ENCODE data around the gene PPARA.

The PPARA gene

DNA sequence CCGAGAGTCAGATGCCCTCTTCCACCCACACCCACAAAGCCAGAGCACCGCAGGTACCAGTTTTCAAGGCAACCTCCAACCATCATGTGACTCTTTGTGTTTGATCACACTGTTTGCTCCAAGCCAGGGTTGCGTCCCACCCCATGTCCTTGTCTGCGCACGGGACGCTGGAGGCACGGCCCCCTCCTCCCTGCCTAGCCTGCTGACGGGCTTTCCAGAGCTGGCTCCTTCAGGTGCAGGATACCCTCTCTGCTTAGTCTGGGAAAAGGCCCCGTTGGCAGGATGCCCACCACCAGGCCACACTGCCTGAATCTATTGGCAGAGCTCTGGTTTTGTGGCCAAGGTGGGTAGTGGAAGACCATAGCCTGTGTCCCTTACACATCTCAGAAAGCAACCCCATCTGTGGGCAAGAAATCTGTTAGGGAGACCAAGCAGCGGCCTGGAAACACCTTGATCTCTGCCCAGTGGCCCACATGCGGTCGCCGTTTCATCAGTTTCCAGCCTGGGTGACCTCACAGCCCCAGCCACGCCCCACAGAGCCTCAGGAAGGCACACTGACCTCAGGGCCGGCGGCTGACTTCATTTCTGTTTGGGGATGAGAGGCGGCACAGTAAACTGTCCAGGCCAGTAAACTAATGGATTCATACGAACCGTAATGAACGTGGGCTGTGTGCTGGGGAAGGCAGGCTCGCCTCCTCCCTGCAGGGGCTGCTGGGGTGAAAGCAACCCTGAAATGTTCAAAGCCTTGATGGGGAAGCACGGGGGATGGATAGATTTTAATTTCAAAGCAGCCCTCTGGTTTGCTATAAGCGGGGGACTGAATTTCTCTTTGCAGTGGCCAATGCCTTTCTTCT is 73.9 kb downstream of the PPARA start:
- no peak for DNase-seq

DNA sequence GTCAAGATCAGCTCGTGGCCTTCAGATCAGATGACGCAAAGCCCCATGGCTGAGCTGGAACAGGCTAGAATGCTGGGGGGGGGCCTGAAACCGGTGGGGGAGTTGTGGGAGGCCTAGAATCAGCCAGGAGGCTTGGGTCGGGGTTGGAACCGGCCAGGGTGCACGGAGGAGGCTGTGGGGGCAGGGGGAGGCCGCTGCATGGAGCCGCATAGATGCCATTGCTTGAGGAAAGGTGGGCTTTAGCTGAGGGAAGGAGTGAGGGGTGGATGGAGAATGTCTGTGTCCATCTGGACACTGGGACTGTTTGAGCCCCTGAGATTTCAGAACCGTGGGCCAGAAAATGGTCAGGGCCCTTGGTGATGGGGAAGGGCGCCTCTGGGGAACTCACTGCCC is 74.6 kb downstream of the PPARA start:
- no peak for DNase-seq

GRCh38 chr22:46225631-46226030 is 75.3 kb downstream of the PPARA start:
- DNase-seq = no peak

DNA sequence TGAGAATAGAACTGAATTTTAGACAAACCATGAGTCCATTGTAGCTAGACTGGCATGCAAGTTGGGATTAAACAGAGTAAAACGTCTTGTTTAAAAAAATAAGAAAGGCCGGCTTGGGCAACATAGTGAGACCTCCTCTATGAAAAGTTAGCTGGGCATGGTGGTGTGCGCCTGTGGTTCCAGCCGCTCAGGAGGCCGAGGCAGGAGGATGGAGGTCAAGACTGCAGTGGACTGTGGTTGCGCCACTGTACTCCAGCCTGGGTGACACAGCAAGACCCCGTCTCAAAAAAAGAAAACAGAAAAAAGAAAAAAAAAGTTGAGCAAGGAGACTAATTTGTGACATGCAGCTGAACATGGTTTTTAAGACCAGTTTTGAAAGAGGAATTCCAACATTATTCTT is 76.3 kb downstream of the PPARA start:
- DNase-seq = no peak

GRCh38 chr22:46229701-46230100 is 79.4 kb downstream of the PPARA start:
- peak; percentile 43 for DNase-seq

DNA sequence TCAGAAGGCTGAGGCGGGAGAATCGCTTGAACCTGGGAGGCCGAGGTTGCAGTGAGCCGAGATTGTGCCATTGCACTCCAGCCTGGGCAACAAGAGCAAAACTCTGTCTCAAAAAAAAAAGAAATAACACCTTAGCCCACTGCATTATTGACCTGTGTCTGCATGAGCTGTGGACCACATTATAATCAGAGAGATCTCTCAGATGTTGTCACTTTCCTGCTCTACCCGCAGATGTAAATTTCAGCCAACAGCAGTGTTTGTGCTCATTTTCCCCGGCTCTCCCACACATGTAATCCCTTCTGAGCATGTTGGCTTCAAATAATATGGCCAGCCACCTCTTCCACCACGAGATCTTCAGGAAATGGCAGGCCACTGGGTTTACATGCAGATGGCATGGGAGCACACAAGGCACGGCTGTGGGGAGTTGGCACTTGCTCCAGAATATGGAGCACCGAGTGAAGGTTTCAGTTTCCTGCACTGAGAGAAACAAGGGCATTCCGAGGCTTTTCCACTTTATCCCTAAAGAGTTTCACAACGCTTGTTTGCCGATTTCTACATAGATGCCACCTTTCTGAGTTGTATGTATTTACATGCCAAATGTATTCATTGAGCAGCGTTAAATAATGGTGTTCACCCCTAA is 80.1 kb downstream of the PPARA start:
- DNase-seq = peak; percentile 43

GRCh38 chr22:46233231-46233630 is 82.9 kb downstream of the PPARA start:
- DNase-seq = peak; percentile 79

GRCh38 chr22:46234969-46235368 is 84.6 kb downstream of the PPARA start:
- DNase-seq = peak; percentile 90

DNA sequence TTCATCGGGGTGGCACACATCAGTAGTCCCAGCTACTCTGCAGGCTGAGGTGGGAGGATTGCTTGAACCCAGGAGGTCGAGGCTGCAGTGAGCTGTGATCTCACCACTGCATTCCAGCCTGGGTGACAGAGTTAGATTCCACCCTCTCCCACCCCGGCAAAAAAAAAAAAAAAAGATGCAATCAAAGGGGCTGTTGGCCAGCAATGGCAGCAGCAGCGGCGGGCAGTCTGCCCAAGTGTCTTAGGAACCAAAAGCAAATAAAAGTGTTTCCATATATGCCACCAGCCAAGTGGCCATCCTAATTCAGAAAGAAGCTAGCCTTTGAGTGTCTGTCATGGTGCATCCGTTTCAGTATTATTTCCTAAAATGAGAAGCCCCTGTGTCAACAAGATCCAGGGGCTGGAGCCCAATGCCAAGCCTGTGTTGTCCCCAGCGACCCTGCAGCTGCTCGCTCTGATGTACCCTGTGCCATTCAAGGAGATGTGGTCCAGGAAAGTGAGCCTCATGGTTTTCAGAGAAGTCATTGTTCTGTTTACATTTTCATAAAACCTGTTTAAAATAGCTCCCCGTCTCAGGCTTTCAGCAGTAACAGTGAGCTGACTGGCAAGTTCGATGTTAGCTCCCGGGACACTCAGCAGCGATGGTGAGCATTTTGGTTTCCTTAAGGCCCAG is 87.3 kb downstream of the PPARA start:
- DNase-seq = no peak

- no peak for DNase-seq
These were observed 88.2 kb downstream of the PPARA start for GRCh38 chr22:46238541-46238940.

GRCh38 chr22:46239261-46240048 is 89.1 kb downstream of the PPARA start:
- peak; percentile 86 for DNase-seq

DNA sequence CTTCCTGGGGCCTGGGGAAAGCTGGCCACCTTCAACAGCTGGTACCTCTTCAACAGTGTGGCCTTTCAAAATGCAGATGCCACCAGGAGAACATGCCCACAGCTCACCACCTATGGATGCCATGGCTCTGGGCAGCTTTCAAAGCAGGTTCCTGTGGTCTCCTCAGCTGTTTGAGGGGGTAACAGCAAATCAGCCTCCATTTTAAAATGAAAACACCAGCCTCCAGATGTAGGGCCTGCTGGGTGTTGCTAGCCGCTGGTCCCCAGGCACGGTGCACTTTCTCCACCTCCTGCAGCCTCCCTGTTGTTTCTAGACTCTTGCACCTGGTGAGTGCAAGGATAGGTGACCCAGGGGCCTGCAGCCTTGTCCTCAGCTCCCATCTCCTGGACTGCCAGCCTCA is 89.7 kb downstream of the PPARA start:
- DNase-seq = no peak

DNA sequence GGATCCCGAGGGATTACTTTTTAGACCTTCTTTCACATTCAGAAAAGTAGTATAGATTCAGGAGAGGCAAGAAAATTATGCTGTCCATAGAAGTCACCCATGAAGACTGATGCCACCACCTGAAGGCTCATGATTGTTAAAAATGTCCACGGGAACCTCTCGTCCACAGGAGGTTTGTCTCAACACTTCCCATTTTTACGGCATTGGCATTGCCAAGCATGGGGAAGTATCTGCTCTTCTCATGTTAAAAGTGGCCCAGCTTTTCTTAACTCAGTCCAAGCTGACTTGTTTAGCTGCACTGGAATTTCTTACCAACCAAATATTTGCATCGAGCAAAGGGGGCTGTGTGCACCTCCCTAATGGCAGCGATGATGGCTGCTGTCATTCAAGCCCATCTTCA is 90.2 kb downstream of the PPARA start:
- DNase-seq = peak; percentile 47

DNA sequence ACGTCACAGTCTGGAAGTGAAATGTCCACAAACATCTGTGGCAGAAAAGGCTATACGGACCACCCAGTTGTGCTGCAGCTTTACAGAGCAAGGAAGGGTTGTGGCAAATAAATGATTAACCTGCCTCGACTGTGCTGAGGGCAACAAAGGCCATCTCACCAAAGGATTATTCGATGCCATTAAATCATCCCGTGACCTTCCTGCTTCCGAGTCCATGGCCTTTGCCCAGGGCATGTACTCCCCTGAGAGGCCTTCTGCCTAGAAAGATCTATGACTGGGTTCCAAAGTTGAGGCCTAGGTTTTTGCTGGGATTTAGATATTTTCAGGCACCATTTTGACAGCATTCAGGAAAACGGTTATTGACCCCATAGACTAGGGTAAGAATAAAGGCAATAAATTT is 90.6 kb downstream of the PPARA start:
- DNase-seq = no peak

GRCh38 chr22:46241396-46242007 is 91.2 kb downstream of the PPARA start:
- DNase-seq = peak; percentile 95

- DNase-seq = no peak
These were observed 91.8 kb downstream of the PPARA start for GRCh38 chr22:46242076-46242475.

DNA sequence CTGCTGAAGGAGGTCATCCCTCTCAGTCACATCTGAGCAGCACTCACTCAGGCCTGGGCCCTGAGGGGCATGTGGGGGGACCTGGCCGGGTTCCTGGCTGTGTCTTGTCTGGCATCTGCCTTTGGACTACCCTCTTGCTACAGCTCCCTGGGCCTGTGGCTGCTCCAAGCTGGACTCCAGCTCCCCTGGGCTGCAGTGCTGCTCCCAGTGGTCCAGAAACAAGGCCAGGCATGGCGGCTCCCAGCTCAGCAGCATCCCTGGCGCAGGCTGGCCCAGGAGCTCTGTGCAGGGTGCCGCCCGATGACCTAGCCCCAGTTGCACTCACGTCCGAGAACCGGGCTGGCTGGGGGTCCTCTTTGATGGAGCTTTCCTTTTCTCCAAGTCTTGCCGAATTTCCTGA is 94.4 kb downstream of the PPARA start:
- no peak for DNase-seq

DNA sequence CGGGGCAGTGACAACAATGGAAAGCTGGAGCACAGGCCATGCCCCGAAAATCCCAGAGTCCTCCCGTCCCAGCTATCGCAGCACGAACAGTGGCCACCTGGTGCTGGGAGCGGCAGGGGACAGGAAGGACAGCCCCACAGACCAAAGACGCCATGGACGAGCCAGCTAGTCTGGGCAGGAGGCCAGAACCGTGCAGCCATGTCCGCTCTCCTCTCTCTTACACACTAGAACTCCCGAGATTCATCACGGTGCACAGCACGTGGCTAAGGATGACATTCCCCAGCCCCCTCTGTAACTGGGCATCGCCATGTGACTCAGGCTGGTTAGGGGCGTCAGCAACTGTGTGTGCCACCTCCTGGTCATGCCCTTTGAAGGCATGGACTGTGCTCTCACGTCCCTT is 95.2 kb downstream of the PPARA start:
- no peak for DNase-seq

DNA sequence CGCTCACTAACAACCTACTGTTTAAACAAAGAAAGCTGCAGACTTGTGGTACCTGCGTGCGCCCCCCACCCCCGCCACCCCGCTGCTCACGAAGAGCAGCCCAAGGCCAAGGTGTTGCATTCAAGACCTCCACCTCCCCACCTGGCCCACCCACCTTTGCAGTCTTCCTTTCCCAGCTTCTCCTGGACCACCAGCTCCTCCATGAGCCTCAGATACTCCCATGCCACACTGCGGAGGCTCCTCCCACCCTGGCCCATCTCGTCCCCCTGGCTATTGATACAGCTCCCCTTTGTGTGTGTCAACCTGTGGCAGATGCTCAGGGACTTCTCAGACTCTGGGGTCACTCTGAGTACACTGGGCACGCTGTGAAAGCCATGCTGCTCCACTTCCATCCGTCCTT is 95.9 kb downstream of the PPARA start:
- no peak for DNase-seq

DNA sequence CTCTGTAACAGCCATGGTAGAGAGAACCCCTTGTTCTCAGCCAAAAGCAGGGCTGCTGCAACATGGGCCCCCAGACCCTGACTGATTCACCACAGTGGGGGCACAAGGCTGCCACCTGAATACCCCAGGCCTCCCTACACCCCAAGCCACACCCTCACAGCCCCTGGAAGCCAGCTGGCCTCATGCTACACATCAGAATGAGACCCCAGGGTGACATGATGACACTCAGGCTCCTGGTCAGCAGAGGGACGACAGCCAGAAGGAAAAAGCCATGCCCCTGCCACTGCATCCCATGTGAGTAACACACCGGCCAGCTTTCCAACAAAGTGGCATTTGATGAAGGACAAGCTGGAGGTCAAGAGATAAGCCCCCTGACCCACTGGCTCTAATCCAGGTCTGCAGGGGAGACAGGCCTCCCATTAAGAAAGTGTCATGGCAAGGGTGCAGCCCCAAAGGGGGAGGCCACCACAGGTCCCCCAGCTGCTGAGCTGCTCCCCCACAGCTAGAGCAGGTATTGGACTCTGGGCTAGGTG is 97.2 kb downstream of the PPARA start:
- DNase-seq = no peak

- DNase-seq = peak; percentile 95
These were observed 99.9 kb downstream of the PPARA start, which contains the start of gene CDPF1 for GRCh38 chr22:46250035-46250782. CDPF1 (minus strand) TSS chr22:46250293; CDS start chr22:46248284, 2,009 bp downstream.

- no peak for DNase-seq
These were observed 100.4 kb downstream of the PPARA start for GRCh38 chr22:46250783-46251125.
